Mucosa of descending colon (tissue), 3 donors: ENCODE results near the gene DAAM1. TPM values are rescaled to one million over a fixed set of nuclear protein-coding genes. Genes with fewer than 3 reads are reported as not detected.

Source experiments
- ATAC-seq: fragments of 200-7000 bp; cut with Tn5 transposase; one replicate; pipeline ENCODE4 v1.9.1; 2020; ENCODE audit warnings: mild to moderate bottlenecking, moderate library complexity
- DNase-seq, 3 donors: peaks; one replicate each; pipeline ENCODE4 v3.0.0-alpha.2; 2020
- H3K36me3 ChIP-seq: fragments of 200-600 bp; one replicate; pipeline ENCODE4 v1.8.0; 2021; ENCODE audit warnings: low read depth, mild to moderate bottlenecking
- H3K4me1 ChIP-seq: fragments of 200-600 bp; one replicate; pipeline ENCODE4 v1.8.0; 2021; ENCODE audit warnings: low read depth, mild to moderate bottlenecking
- H3K4me3 ChIP-seq: fragments of 200-600 bp; one replicate; pipeline ENCODE4 v1.8.0; 2021; ENCODE audit warnings: mild to moderate bottlenecking
- H3K9me3 ChIP-seq: fragments of 200-600 bp; one replicate; pipeline ENCODE4 v1.8.0; 2021; ENCODE audit warnings: mild to moderate bottlenecking
- intact Hi-C, 2 donors: fragments of 100-400 bp; cut with DNase I in 1 of 2; cut with micrococcal nuclease in 1 of 2; formaldehyde crosslinking; loops; one replicate each; pipeline versions ENCODE4 v1.11.0 to v1.11.1; 2022; cut with DNase I, micrococcal nuclease
- total RNA-seq, 3 donors: library from RNA; stranded (reverse); fragmentation: NEBNext Ultra II Directional in 2 of 3; extraction: Animal tissue kit (Norgen Biotek cat#: 25700) in 2 of 3; gene quantifications; one replicate each; pipeline versions ENCODE4 v1.2.1 to v1.2.4, GENCODE V29; 2021 to 2023
- TF ChIP-seq, protein P1 (sequence below): fragments of 200-600 bp; IDR thresholded peaks from one replicate; pipeline ENCODE4 v1.8.0; 2022; ENCODE audit warnings: antibody characterized with exemption, mild to moderate bottlenecking
- donor health status: DM: no; HTN: no; CAD: no; lungs with moderate emphysema.
- donor health status: DM: no; HTN: no; CAD: no.
- donor health status: DM: no; HTN: yes; CAD: no.

DAAM1 gene
- total RNA-seq, 3 donors from 2014 or later = 41.0 to 85.4 (median 49.6) TPM

DNA sequence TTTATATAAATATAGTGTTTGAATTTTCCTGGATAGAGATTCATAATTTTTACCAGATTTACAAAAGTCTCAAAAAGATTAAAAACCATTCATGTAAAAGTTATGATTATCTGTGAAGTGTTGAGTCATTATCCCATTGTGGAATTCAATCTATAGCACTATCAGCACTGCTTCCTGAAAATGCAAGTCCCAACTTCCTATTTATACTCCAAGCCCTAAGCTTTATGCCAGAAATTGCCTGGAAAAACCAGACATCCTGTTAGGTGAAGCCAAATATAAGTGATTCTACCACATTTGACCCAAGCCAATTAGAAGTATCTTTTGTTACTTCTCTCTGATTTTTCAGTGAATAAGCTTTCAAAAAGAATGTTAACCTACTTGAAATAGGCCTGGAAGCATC, 147.6 kb downstream of the DAAM1 start:
- Histone ChIP-seq H3K36me3 (no peaks in the 10 kb centered on the region), H3K9me3 (no peaks in the 10 kb centered on the region), H3K4me3 (no peak overlapping the region), H3K4me1 (no peaks in the 10 kb centered on the region)
- DNase-seq (no peak), ATAC-seq (no peak)
- TF ChIP-seq, protein P1, sequence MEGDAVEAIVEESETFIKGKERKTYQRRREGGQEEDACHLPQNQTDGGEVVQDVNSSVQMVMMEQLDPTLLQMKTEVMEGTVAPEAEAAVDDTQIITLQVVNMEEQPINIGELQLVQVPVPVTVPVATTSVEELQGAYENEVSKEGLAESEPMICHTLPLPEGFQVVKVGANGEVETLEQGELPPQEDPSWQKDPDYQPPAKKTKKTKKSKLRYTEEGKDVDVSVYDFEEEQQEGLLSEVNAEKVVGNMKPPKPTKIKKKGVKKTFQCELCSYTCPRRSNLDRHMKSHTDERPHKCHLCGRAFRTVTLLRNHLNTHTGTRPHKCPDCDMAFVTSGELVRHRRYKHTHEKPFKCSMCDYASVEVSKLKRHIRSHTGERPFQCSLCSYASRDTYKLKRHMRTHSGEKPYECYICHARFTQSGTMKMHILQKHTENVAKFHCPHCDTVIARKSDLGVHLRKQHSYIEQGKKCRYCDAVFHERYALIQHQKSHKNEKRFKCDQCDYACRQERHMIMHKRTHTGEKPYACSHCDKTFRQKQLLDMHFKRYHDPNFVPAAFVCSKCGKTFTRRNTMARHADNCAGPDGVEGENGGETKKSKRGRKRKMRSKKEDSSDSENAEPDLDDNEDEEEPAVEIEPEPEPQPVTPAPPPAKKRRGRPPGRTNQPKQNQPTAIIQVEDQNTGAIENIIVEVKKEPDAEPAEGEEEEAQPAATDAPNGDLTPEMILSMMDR = no peak
- intact Hi-C loops = no loop called here

GRCh38 chr14:59336706-59337105, 148.2 kb downstream of the DAAM1 start:
- DNase-seq (no peak), ATAC-seq (no peak)
- Histone ChIP-seq H3K4me1 (no peaks in the 10 kb centered on the region), H3K36me3 (no peaks in the 10 kb centered on the region), H3K9me3 (no peaks in the 10 kb centered on the region), H3K4me3 (no peak overlapping the region)
- intact Hi-C loops = no loop called here
- TF ChIP-seq, protein P1 = no peak

DNA sequence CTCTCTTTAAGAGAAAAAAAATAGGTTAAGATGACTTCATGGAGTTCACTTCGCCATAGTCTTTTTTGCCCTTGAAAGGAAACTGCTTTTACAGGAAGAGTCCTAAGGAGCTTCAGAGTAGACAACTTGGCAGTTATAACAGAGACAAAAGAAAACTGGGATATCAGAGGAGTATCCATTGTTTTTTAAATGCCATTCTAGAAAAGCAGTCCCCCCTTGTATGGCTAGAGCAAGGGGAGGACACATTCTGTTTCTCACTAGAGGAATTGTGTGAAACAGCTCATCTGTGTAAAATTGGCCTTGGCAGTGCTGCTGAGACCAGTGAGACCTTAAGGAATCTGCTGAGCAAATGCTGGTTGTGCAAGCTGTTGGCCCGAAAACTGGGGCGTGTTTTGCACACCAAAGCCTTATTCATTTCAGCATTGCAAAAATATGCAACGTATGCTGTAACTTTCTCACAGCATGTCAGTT, 148.7 kb downstream of the DAAM1 start:
- intact Hi-C loops = no loop called here

DNA sequence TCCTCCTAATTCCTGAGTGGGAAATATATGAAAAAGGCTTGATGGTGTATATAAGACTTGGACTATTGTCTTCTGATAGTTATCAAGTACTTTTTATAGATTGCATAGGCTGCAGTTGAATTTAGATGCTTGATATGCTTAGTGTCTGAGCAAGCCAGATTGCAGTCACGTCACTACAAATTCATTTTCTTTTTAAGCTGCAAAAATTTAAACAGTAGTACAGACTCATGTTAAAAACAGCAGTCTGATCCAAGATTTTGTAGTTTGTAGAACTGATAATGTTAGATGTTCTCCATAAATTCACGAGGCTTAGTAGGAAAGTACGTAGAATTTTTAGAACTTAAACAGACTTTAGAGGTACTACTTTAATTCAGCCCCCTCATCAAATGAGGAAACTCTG, 150.3 kb downstream of the DAAM1 start:
- TF ChIP-seq, protein P1 = no peak

More for the DNA sequence above, 148.7 kb downstream of the DAAM1 start:
- no peak overlapping the region for H3K4me3 ChIP-seq
- TF ChIP-seq, protein P1 = no peak
- ATAC-seq (peak; percentile 42), DNase-seq (peak in 1 of 3 donors; percentile 14)
- H3K36me3 ChIP-seq = no peaks in the 10 kb centered on the region
- no peaks in the 10 kb centered on the region for H3K9me3 ChIP-seq
- no peaks in the 10 kb centered on the region for H3K4me1 ChIP-seq

GRCh38 chr14:59339524-59340330, 151.3 kb downstream of the DAAM1 start:
- H3K9me3 ChIP-seq = no peaks in the 10 kb centered on the region
- H3K4me1 ChIP-seq = no peaks in the 10 kb centered on the region

More for the DNA sequence above, 150.3 kb downstream of the DAAM1 start:
- no peaks in the 10 kb centered on the region for H3K4me1 ChIP-seq
- ATAC-seq (no peak), DNase-seq (no peak)
- no peaks in the 10 kb centered on the region for H3K36me3 ChIP-seq
- no peak overlapping the region for H3K4me3 ChIP-seq
- intact Hi-C loops = no loop called here
- no peaks in the 10 kb centered on the region for H3K9me3 ChIP-seq

More at GRCh38 chr14:59339524-59340330, 151.3 kb downstream of the DAAM1 start:
- intact Hi-C loops = no loop called here
- ATAC-seq (no peak), DNase-seq (no peak)
- H3K4me3 ChIP-seq = no peak overlapping the region
- no peaks in the 10 kb centered on the region for H3K36me3 ChIP-seq
- TF ChIP-seq, protein P1 = no peak
